Spleen (tissue), 11 donors: ENCODE results near the gene KCTD8. TPM values are rescaled to one million over a fixed set of nuclear protein-coding genes. Genes with fewer than 3 reads are reported as not detected.

ENCODE experiments used
- DNase-seq: peaks from one replicate; pipeline ENCODE4 v3.0.0-alpha.2; 2020
- H3K27ac ChIP-seq, 8 donors: fragments of 200-600 bp; sonication (generic) in 7 of 8; 1 replicate in 4 of 8; 2 replicates in 4 of 8; pipeline versions ENCODE4 v1.5.0 to v1.8.0; 2016 to 2021; ENCODE audit warnings: inconsistent platforms in 4 of 8, mild to moderate bottlenecking in 4 of 8, moderate library complexity in 1 of 8
- H3K27me3 ChIP-seq, 7 donors: fragments of 200-600 bp; sonication (generic) in 6 of 7; replicated peaks in 1 of 7; 1 replicate in 4 of 7; 2 replicates in 3 of 7; pipeline versions ENCODE4 v1.5.0 to v1.8.0; 2016 to 2021; ENCODE audit warnings: inconsistent platforms in 3 of 7, mild to moderate bottlenecking in 1 of 7
- H3K36me3 ChIP-seq, 6 donors: fragments of 200-600 bp; sonication (generic) in 5 of 6; 1 replicate in 4 of 6; 2 replicates in 2 of 6; pipeline versions ENCODE4 v1.5.0 to v1.8.0; 2016 to 2021; ENCODE audit warnings: inconsistent platforms in 2 of 6
- H3K4me1 ChIP-seq, 6 donors: fragments of 200-600 bp; sonication (generic) in 5 of 6; 1 replicate in 3 of 6; 2 replicates in 3 of 6; pipeline versions ENCODE4 v1.5.0 to v1.8.0; 2016 to 2021; ENCODE audit warnings: inconsistent platforms in 3 of 6
- H3K4me3 ChIP-seq, 8 donors: fragments of 200-600 bp; sonication (generic) in 7 of 8; 1 replicate in 4 of 8; 2 replicates in 4 of 8; pipeline versions ENCODE4 v1.5.0 to v1.8.0; 2016 to 2021; ENCODE audit warnings: inconsistent platforms in 4 of 8, mild to moderate bottlenecking in 4 of 8, moderate library complexity in 2 of 8
- H3K9me3 ChIP-seq, 8 donors: fragments of 200-600 bp; sonication (generic) in 7 of 8; 1 replicate in 4 of 8; 2 replicates in 4 of 8; pipeline versions ENCODE4 v1.5.0 to v1.8.0; 2016 to 2021; ENCODE audit warnings: inconsistent platforms in 4 of 8
- CTCF ChIP-seq, 11 experiments: fragments of 200-600 bp in 7 of 11; fragments of 450-650 bp in 4 of 11; sonication (generic) in 4 of 11; IDR thresholded peaks in 8 of 11; conservative IDR thresholded peaks in 3 of 11; 1 replicate in 7 of 11; 2 replicates in 4 of 11; pipeline versions ENCODE4 v1.4.0 to v1.8.0; 2016 to 2021; ENCODE audit warnings: antibody characterized with exemption in 11 of 11, inconsistent platforms in 4 of 11, mild to moderate bottlenecking in 1 of 11
- POLR2A ChIP-seq, 3 donors: fragments of 450-650 bp; IDR thresholded peaks; one replicate each; pipeline ENCODE4 v1.5.1; 2017; ENCODE audit warnings: antibody characterized with exemption in 3 of 3, mild to moderate bottlenecking in 1 of 3
- POLR2AphosphoS5 ChIP-seq, 3 donors: sonication (generic); formaldehyde crosslinking; IDR thresholded peaks; one replicate each; pipeline ENCODE4 v1.5.1; 2017; ENCODE audit warnings: antibody characterized with exemption in 3 of 3
- WGBS, 5 donors: extraction: QIAGEN DNeasy Blood & Tissue Kit in 3 of 5; methylation state at CpG; one replicate each; pipeline versions ENCODE4 v1.1.5 to v1.1.7; 2013 to 2018; 5-methylcytosine and 5-hydroxymethylcytosine counted together
- intact Hi-C: fragments of 100-400 bp; cut with DNase I; formaldehyde crosslinking; loops from one replicate; pipeline ENCODE4 v1.15.0; 2023; ENCODE audit warnings: low total_unique reads
- polyA plus RNA-seq, 3 donors: library from polyadenylated mRNA; stranded (reverse); fragments of 200-250 nt; gene quantifications; one replicate each; pipeline ENCODE4 v1.2.1, GENCODE V29; 2013
- total RNA-seq, 7 donors: library from RNA; depleted of rRNA in 3 of 7; stranded (reverse); fragments of >200 nt in 3 of 7; fragmentation: NEBNext Ultra II Directional in 4 of 7; extraction: Animal tissue kit (Norgen Biotek cat#: 25700) in 4 of 7; gene quantifications; one replicate each; pipeline versions ENCODE4 v1.1.0 to v1.2.1, GENCODE V29; 2016 to 2021
- donor health status: healthy with polysubstance abuse.
- donor health status: DM: no; HTN: no; CAD: no; lungs with moderate emphysema.
- donor health status: DM: no; HTN: no; CAD: no.
- donor health status: Bipolar disorder and iron deficiency.
- donor health status: healthy.
- donor health status: DM: no; HTN: no; CAD: no.
- donor health status: DM: yes; HTN: yes; CAD: no.

Gene KCTD8
- total and polyA plus RNA-seq, 10 donors, result 0.30 TPM; not detected in 9

GRCh38 chr4:44487341-44487740, 38.7 kb upstream of the KCTD8 start:
- Histone ChIP-seq H3K4me3 (no peak overlapping the region), H3K36me3 (no peaks in the 10 kb centered on the region), H3K27ac (no peak overlapping the region), H3K4me1 (no peaks in the 10 kb centered on the region), H3K9me3 (peaks cover 0 to 20% (median 2%) of the 10 kb centered on the region in 8 donors), H3K27me3 (no peaks in the 10 kb centered on the region)
- no peak for DNase-seq
- TF ChIP-seq CTCF (IDR thresholded peaks at IDR 0.05 in 8 of 11, conservative IDR thresholded peaks at IDR 0.05 in 3 of 11), result no peak
- TF ChIP-seq POLR2AphosphoS5 (IDR thresholded peaks at IDR 0.05), result no peak
- TF ChIP-seq POLR2A (IDR thresholded peaks at IDR 0.05), result no peak
- 63 to 92% (median 69%) methylated on average over 3 of the region's 3 CpGs for WGBS, 5 donors
- intact Hi-C loops, result no loop called here

GRCh38 chr4:44479731-44480130, 31.1 kb upstream of the KCTD8 start:
- H3K4me3 ChIP-seq, result no peak overlapping the region
- H3K36me3 ChIP-seq, result no peaks in the 10 kb centered on the region
- intact Hi-C loops, result no loop called here
- H3K9me3 ChIP-seq, result peaks cover 0 to 25% (median 12%) of the 10 kb centered on the region in 8 donors
- no peaks in the 10 kb centered on the region for H3K4me1 ChIP-seq
- no peak for DNase-seq
- no peak for TF ChIP-seq POLR2AphosphoS5 (IDR thresholded peaks at IDR 0.05)
- TF ChIP-seq POLR2A (IDR thresholded peaks at IDR 0.05), result no peak
- H3K27me3 ChIP-seq, result no peaks in the 10 kb centered on the region
- H3K27ac ChIP-seq, result no peak overlapping the region

GRCh38 chr4:44462259-44462658, 13.7 kb upstream of the KCTD8 start:
- intact Hi-C loops, result no loop called here
- WGBS, 5 donors, result 45 to 64% (median 53%) methylated on average over 1 of the region's 1 CpG
- TF ChIP-seq POLR2A (IDR thresholded peaks at IDR 0.05), result no peak
- no peak for TF ChIP-seq POLR2AphosphoS5 (IDR thresholded peaks at IDR 0.05)
- no peak for TF ChIP-seq CTCF (IDR thresholded peaks at IDR 0.05 in 8 of 11, conservative IDR thresholded peaks at IDR 0.05 in 3 of 11)
- Histone ChIP-seq H3K4me1 (no peaks in the 10 kb centered on the region), H3K27ac (no peak overlapping the region), H3K36me3 (no peaks in the 10 kb centered on the region), H3K4me3 (no peak overlapping the region), H3K9me3 (peaks cover 0 to 11% (median 4%) of the 10 kb centered on the region in 8 donors), H3K27me3 (no peaks in the 10 kb centered on the region)
- DNase-seq, result no peak

GRCh38 chr4:44447563-44448504, 775 bp downstream of the KCTD8 start:
- intact Hi-C loops, result no loop called here
- DNase-seq, result peak; percentile 73
- Histone ChIP-seq H3K4me1 (peaks cover 0 to 31% (median 24%) of the 10 kb centered on the region in 6 donors), H3K9me3 (no peaks in the 10 kb centered on the region), H3K27me3 (peaks cover 0 to 88% (median 50%) of the 10 kb centered on the region in 7 donors), H3K27ac (peak overlapping the region in 2 of 8 donors; percentile 48 to 75), H3K36me3 (no peaks in the 10 kb centered on the region), H3K4me3 (peak overlapping the region; percentile 32 to 73 (median 51))
- 3 to 6% (median 3%) methylated on average over 25 to 110 of the region's 110 CpGs for WGBS, 5 donors
- TF ChIP-seq POLR2AphosphoS5 (IDR thresholded peaks at IDR 0.05), result no peak
